Naive thymus-derived CD8-positive, alpha-beta T cell (primary cell): Measurements from ENCODE around the gene DNAH2. TPM values are rescaled to one million over a fixed set of nuclear protein-coding genes. Genes with fewer than 3 reads are reported as not detected.

Experiments
- ATAC-seq, 2 donors: fragments of 150-1000 bp; cut with Tn5 transposase in 1 of 2; sonication (Bioruptor Pico), chemical (Tn5 transposase) in 1 of 2; 1 replicate in 1 of 2; 2 replicates in 1 of 2; pipeline ENCODE4 v1.10.0; 2021; ENCODE audit warnings: mild to moderate bottlenecking in 2 of 2, moderate library complexity in 2 of 2
- POLR2A ChIA-PET: fragments of 350-600 bp; sonication (Branson Sonifier 250); formaldehyde crosslinking; loops from one replicate; lab custom pipeline; 2021; ENCODE audit warnings: antibody characterized with exemption; lab: Charles Lee
- DNase-seq, 10 donors: peaks; one replicate each; pipeline versions ENCODE4 v3.0.0 to v3.0.0-alpha.2; 2020 to 2022
- H3K27ac Mint-ChIP-seq, 10 donors: one replicate each; pipeline ENCODE4 v1.8.0; 2020 to 2022; ENCODE audit warnings: mild to moderate bottlenecking in 10 of 10, mixed read lengths in 10 of 10, moderate library complexity in 4 of 10, inconsistent platforms in 1 of 10
- H3K27me3 Mint-ChIP-seq, 5 donors: one replicate each; pipeline ENCODE4 v1.8.0; 2021 to 2022; ENCODE audit warnings: mixed read lengths in 5 of 5
- H3K36me3 Mint-ChIP-seq, 3 donors: one replicate each; pipeline ENCODE4 v1.8.0; 2020 to 2022; ENCODE audit warnings: mixed read lengths in 3 of 3, mild to moderate bottlenecking in 2 of 3, inconsistent platforms in 1 of 3
- H3K4me1 Mint-ChIP-seq, 4 donors: one replicate each; pipeline ENCODE4 v1.8.0; 2021 to 2022; ENCODE audit warnings: mixed read lengths in 4 of 4
- H3K4me3 Mint-ChIP-seq, 10 donors: one replicate each; pipeline ENCODE4 v1.8.0; 2020 to 2022; ENCODE audit warnings: mild to moderate bottlenecking in 10 of 10, mixed read lengths in 10 of 10, moderate library complexity in 6 of 10, inconsistent platforms in 1 of 10
- H3K9me3 Mint-ChIP-seq, 9 donors: one replicate each; pipeline ENCODE4 v1.8.0; 2020 to 2022; ENCODE audit warnings: mixed read lengths in 9 of 9, mild to moderate bottlenecking in 3 of 9, inconsistent platforms in 1 of 9, moderate library complexity in 1 of 9
- polyA plus RNA-seq, 3 donors: library from polyadenylated mRNA; unstranded; fragments of 300-500 nt; fragmentation: Illumina TruSeq; gene quantifications; one replicate each; pipeline ENCODE4 v1.2.3, GENCODE V29; 2021
- total RNA-seq, 8 experiments: library from RNA in 2 of 8; stranded (reverse) in 2 of 8; gene quantifications; one replicate each; pipeline ENCODE4 v1.2.3 and lab custom pipeline; 2021 to 2026

The DNAH2 gene, protein sequence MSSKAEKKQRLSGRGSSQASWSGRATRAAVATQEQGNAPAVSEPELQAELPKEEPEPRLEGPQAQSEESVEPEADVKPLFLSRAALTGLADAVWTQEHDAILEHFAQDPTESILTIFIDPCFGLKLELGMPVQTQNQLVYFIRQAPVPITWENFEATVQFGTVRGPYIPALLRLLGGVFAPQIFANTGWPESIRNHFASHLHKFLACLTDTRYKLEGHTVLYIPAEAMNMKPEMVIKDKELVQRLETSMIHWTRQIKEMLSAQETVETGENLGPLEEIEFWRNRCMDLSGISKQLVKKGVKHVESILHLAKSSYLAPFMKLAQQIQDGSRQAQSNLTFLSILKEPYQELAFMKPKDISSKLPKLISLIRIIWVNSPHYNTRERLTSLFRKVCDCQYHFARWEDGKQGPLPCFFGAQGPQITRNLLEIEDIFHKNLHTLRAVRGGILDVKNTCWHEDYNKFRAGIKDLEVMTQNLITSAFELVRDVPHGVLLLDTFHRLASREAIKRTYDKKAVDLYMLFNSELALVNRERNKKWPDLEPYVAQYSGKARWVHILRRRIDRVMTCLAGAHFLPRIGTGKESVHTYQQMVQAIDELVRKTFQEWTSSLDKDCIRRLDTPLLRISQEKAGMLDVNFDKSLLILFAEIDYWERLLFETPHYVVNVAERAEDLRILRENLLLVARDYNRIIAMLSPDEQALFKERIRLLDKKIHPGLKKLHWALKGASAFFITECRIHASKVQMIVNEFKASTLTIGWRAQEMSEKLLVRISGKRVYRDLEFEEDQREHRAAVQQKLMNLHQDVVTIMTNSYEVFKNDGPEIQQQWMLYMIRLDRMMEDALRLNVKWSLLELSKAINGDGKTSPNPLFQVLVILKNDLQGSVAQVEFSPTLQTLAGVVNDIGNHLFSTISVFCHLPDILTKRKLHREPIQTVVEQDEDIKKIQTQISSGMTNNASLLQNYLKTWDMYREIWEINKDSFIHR (N-terminal part only)
- total RNA-seq, result not detected
- not detected for polyA plus RNA-seq
- total RNA-seq (lab: John Stamatoyannopoulos, UW), result 0 to 0.17 (median 0) reads per million in 6 experiments

DNA sequence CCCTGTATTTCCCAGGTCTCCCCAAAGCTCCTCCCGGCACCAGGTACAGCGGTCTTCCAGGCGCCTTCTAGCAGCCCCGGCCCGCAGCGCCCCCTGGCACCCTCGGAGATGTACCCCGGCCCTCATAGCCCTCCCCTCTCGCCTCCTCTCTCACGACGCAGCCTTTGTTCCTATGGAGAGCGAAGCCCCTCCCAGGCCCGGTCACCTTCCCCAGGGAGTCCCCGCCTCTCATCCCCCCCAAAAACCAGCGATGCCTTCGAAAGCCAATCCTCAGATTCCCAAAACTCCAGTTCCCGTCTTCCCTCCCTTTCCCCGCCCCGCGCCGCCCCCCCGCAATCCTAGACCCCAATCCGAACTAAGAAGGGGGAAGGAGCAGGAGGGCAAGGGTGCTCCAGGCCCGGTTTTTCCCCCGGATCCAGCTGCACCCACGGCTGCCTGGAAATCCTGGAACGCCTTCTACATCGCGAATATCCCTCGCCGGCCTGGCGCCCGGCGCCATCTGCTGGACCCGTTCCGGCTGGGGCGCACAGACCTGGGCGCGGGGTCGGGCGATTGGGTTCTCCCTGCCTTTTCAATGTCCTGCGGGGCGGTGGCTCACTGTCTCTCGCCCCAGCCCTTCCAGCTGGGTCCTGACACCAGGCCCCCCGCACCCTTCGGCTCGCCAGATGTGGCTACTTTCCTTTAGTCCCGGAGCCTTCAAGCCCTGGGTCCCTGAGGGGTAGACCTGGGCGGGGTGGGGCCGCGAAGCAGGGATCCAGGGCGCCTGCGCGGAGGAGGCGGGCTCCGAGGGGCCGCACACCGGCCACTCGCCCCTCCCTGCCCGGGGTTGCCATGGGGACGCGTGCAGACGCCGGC is at the start of gene DNAH2:
TSS of gene DNAH2 (plus strand) at position 844 of the 855 bp plus-strand sequence. CDS start 1,991 bp downstream, outside the sequence.
- Mint-ChIP-seq H3K4me3 (peak within 1 kb of the TSS; percentile 62 to 85 (median 79)), H3K9me3 (peaks cover 0 to 2% (median 0%) of the 10 kb centered on the region in 9 donors), H3K27ac (peak within 1 kb of the TSS in 1 of 10 donors; percentile 20), H3K27me3 (peaks cover 37 to 95% (median 62%) of the 10 kb centered on the region in 5 donors), H3K4me1 (peaks cover 14 to 41% (median 21%) of the 10 kb centered on the region in 4 donors), H3K36me3 (no peaks in the 10 kb centered on the region)
- POLR2A ChIA-PET, result no interaction called here
- ATAC-seq, result peak; percentile 62 to 76
- peak in 4 of 10 donors; percentile 14 to 28 (median 25) for DNase-seq

DNA sequence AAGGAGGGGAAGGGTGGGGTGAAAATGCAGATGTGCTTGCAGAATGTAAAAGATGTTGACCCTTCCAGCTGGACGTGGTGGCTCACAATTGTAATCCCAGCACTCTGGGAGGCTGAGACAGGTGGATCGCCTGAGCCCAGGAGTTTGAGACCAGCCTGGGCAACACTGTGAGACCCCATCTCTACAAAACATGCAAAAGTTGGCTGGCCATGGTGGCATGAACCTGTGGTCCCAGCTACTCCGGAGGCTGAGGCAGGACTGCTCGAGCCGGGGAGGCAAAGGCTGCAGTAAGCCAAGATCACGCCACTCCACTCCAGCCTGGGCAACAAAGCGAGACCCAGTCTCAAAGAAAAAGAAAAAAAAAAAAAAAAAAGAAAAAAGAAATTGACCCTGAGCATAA is 49.1 kb upstream of the DNAH2 start:
- peaks cover 0 to 2% (median 0%) of the 10 kb centered on the region in 9 donors for H3K9me3 Mint-ChIP-seq
- peaks cover 3 to 67% (median 8%) of the 10 kb centered on the region in 3 donors for H3K36me3 Mint-ChIP-seq
- H3K4me1 Mint-ChIP-seq, result no peaks in the 10 kb centered on the region
- ATAC-seq (no peak), DNase-seq (no peak)
- H3K27me3 Mint-ChIP-seq, result no peaks in the 10 kb centered on the region
- H3K4me3 Mint-ChIP-seq, result no peak overlapping the region
- POLR2A ChIA-PET, result interaction anchor here (0.7 kb wide), 1 partner anchor 107 kb away, joined by 5 read pairs; no protein-coding TSS in a partner anchor
- H3K27ac Mint-ChIP-seq, result no peak overlapping the region

DNA sequence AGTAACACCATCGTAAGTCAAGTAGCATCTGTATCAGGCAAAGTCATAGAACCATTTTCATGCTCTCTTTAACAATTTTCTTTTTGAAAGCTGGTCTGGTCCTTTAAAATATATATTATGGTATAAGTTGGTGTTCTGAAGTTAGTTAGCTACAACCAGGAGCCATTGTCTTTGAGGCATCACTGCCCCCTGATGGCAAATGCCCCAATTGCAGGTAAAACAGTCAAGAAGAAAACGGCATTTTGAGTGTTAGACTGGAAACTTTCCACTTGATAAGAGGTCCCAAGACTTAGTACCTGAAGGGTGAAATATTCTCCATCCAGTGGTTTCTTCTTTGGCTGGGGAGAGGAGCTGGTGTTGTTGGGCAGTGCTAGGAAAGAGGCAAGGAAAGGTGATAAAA is 44.3 kb upstream of the DNAH2 start:
- H3K27me3 Mint-ChIP-seq, result no peaks in the 10 kb centered on the region
- DNase-seq (peak in 5 of 10 donors; percentile 12 to 44 (median 28)), ATAC-seq (no peak)
- peaks cover 0 to 10% (median 5%) of the 10 kb centered on the region in 4 donors for H3K4me1 Mint-ChIP-seq
- no peak overlapping the region for H3K4me3 Mint-ChIP-seq
- H3K9me3 Mint-ChIP-seq, result peaks cover 0 to 6% (median 0%) of the 10 kb centered on the region in 9 donors
- H3K27ac Mint-ChIP-seq, result peak overlapping the region in 1 of 10 donors; percentile 27
- POLR2A ChIA-PET, result interaction anchor here (0.6 to 2.5 kb wide), 5 partner anchors 11 to 343 kb away, joined by 3 to 14 read pairs (median 3); partner anchors contain the start of genes SAT2 and TP53
- H3K36me3 Mint-ChIP-seq, result peaks cover 10 to 75% (median 17%) of the 10 kb centered on the region in 3 donors

DNA sequence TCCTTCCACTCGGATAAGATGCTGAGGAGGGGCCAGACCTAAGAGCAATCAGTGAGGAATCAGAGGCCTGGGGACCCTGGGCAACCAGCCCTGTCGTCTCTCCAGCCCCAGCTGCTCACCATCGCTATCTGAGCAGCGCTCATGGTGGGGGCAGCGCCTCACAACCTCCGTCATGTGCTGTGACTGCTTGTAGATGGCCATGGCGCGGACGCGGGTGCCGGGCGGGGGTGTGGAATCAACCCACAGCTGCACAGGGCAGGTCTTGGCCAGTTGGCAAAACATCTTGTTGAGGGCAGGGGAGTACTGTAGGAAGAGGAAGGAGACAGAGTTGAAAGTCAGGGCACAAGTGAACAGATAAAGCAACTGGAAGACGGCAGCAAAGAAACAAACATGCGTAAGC is 42.6 kb upstream of the DNAH2 start:
- Mint-ChIP-seq H3K36me3 (peaks cover 10 to 59% (median 17%) of the 10 kb centered on the region in 3 donors), H3K9me3 (peaks cover 0 to 6% (median 0%) of the 10 kb centered on the region in 9 donors), H3K27ac (peak overlapping the region in 1 of 10 donors; percentile 67), H3K4me1 (peaks cover 2 to 15% (median 5%) of the 10 kb centered on the region in 4 donors), H3K4me3 (no peak overlapping the region), H3K27me3 (no peaks in the 10 kb centered on the region)
- ATAC-seq, result no peak
- no peak for DNase-seq
- POLR2A ChIA-PET, result interaction anchor here (0.6 to 1.8 kb wide), 6 partner anchors 10 to 565 kb away, joined by 3 to 8 read pairs (median 4); partner anchors contain the start of gene TP53

DNA sequence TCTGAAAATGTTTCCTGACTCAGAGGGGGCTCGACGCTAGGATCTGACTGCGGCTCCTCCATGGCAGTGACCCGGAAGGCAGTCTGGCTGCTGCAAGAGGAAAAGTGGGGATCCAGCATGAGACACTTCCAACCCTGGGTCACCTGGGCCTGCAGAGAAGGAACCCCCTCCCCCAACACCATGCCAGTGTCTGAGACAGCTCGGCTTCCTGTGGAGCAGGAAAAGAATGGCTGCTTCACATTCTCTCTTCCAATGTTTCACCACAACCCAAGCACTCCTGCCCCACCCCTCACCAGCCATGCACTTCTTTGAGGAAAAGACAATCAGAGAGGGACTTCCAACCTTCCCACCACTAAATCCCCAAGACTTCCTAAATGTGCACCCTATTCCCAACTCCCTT is 41.0 kb upstream of the DNAH2 start:
- POLR2A ChIA-PET, result interaction anchor here (0.7 to 1.3 kb wide), 3 partner anchors 9 to 17 kb away, joined by 3 to 5 read pairs (median 4); no protein-coding TSS in a partner anchor
- ATAC-seq (no peak), DNase-seq (no peak)
- Mint-ChIP-seq H3K9me3 (peaks cover 0 to 6% (median 0%) of the 10 kb centered on the region in 9 donors), H3K4me3 (no peak overlapping the region), H3K27ac (peak overlapping the region in 4 of 10 donors; percentile 22 to 59 (median 47)), H3K36me3 (peaks cover 10 to 44% (median 14%) of the 10 kb centered on the region in 3 donors), H3K4me1 (peaks cover 3 to 15% (median 6%) of the 10 kb centered on the region in 4 donors), H3K27me3 (no peaks in the 10 kb centered on the region)

DNA sequence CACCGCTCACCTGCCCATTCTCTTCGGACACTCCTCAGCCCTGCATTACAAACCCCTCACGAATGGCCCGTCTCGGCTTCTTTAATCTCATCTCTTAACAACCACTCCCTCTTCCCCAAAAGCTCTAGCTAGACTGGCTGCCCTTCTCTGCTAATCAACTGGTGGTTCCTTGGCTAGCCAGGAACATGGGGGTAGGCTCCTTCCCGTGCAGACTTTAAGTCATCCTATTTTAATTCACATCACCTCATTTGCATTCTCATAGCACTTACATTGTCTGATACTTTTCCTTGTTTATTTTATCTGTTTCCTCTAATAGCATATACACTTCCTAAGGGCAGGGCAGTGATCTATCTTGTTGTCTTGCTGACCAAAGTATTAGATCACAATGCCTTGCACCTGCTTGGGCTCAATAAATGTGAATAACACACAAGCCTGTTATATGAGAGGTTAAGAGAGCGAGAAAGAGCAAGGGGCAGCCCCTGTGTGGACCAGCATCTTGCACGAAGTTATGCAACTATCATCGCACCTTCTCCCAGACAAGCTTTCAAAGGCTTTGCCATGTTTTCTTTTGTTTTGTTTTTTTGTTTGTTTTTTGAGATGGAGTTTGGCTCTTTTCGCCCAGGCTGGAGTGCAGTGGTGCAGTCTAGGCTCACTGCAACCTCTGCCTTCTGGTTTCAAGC is 40.0 kb upstream of the DNAH2 start:
- no peak for ATAC-seq
- no peak for DNase-seq
- no peaks in the 10 kb centered on the region for H3K27me3 Mint-ChIP-seq
- H3K4me3 Mint-ChIP-seq, result no peak overlapping the region
- H3K27ac Mint-ChIP-seq, result peak overlapping the region in 6 of 10 donors; percentile 22 to 80 (median 50)
- POLR2A ChIA-PET, result interaction anchor here (0.6 to 1.1 kb wide), 3 partner anchors 8 to 135 kb away, joined by 3 to 5 read pairs (median 3); partner anchors contain the start of gene SAT2
- peaks cover 10 to 44% (median 14%) of the 10 kb centered on the region in 3 donors for H3K36me3 Mint-ChIP-seq
- H3K9me3 Mint-ChIP-seq, result peaks cover 0 to 6% (median 0%) of the 10 kb centered on the region in 9 donors
- peaks cover 3 to 19% (median 7%) of the 10 kb centered on the region in 4 donors for H3K4me1 Mint-ChIP-seq

DNA sequence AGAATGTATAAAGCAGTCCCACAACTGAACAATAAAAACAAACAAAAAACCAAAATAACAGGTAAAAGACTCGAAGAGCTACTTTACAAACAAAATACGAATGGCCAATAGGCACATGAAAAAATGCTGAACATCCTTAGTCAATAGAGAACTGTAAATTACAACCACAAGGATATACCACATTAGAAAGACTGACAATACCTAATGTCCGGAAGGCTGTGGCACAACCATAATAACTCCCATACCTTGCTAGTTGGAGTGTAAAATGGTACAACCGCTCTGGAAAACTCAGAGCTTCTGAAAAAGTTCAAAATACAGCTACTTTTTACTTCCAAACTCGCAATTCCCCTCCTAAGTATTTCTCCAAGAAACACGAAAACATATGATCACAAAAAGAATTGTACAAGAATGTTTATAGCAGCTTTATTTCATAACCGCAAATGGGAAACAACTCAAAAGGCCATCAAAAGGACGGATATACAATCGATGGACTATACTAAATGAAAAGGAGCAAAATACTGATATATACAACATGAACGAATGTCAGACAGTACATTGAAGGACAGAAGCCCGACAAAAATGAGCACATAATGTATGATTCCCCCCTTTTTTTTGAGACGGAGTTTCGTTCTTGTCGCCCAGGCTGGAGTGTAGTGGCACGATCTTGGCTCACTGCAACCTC is 32.6 kb upstream of the DNAH2 start:
- no peaks in the 10 kb centered on the region for H3K9me3 Mint-ChIP-seq
- peak overlapping the region; percentile 99 to 100 (median 100) for H3K27ac Mint-ChIP-seq
- peaks cover 0 to 22% (median 7%) of the 10 kb centered on the region in 3 donors for H3K36me3 Mint-ChIP-seq
- H3K4me1 Mint-ChIP-seq, result peaks cover 20 to 54% (median 49%) of the 10 kb centered on the region in 4 donors
- peaks cover 0 to 3% (median 0%) of the 10 kb centered on the region in 5 donors for H3K27me3 Mint-ChIP-seq
- ATAC-seq (no peak), DNase-seq (peak in 1 of 10 donors; percentile 7)
- POLR2A ChIA-PET, result interaction anchor here (0.7 to 6.9 kb wide), 21 partner anchors 9 to 504 kb away, joined by 3 to 105 read pairs (median 26); partner anchors contain the start of genes ATP1B2, FXR2, MPDU1 and POLR2A
- H3K4me3 Mint-ChIP-seq, result peak overlapping the region; percentile 87 to 99 (median 98)

DNA sequence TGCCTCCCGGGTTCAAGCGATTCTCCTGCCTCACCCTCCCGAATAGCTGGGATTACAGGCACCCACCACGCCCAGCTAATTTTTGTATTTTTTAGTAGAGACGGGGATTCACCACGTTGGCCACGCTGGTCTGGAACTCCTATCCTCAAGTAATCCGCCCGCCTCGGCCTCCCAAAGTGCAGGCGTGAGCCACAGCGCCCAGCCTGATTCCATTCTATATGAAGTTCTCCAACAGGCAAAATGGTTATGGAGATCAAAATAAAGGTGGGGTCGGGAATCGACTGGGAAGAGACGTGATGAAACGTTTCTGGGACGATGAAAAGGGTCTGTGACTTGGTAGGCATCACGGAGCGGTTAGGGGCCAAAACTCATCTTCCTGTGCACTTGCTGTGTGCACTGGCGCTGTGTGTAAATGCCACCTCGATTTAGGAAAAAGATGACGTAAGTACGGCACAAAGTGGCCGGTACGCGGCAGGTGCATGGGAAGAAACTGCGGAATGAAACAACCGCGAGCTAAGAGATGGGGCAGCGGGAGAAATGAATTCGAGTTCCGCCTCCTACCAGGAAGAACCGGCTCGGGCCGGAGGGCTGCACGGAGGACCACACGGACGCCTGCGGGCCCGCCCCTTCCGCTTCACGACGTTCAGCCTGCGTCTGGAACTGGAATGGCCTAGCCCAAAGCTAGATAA is 31.9 kb upstream of the DNAH2 start:
- peak overlapping the region; percentile 99 to 100 (median 100) for H3K27ac Mint-ChIP-seq
- peaks cover 23 to 55% (median 53%) of the 10 kb centered on the region in 4 donors for H3K4me1 Mint-ChIP-seq
- H3K4me3 Mint-ChIP-seq, result peak overlapping the region; percentile 87 to 99 (median 98)
- peaks cover 0 to 27% (median 7%) of the 10 kb centered on the region in 3 donors for H3K36me3 Mint-ChIP-seq
- H3K27me3 Mint-ChIP-seq, result peaks cover 0 to 3% (median 0%) of the 10 kb centered on the region in 5 donors
- H3K9me3 Mint-ChIP-seq, result no peaks in the 10 kb centered on the region
- ATAC-seq, result peak; percentile 62 to 64
- POLR2A ChIA-PET, result interaction anchor here (0.6 to 6.9 kb wide), 50 partner anchors 9 to 640 kb away, joined by 3 to 105 read pairs (median 8); partner anchors contain the start of genes ACAP1, ATP1B2, CD68 and CNTROB
- DNase-seq, result peak in 9 of 10 donors; percentile 85 to 95 (median 90)
